Amniotic stem cell (primary cell): ENCODE data around the gene AARS2.
A peak's percentile ranks its signal among the peaks of the same experiment; 100 is the strongest.

Source experiments
- DNase-seq: peaks from one replicate; lab custom pipeline; 2025; lab: John Stamatoyannopoulos, UW

AARS2 gene

GRCh38 chr6:44262467-44263353, 50.4 kb downstream of the AARS2 start:
- DNase-seq = no peak

GRCh38 chr6:44261581-44261980, 51.6 kb downstream of the AARS2 start:
- DNase-seq = no peak

- DNase-seq = no peak
Measured at GRCh38 chr6:44260451-44261297, 52.5 kb downstream of the AARS2 start.

- DNase-seq = no peak
Measured at GRCh38 chr6:44260011-44260410, 53.1 kb downstream of the AARS2 start.

GRCh38 chr6:44258921-44259320, 54.2 kb downstream of the AARS2 start:
- DNase-seq = no peak

- DNase-seq = no peak
Measured at GRCh38 chr6:44258325-44258863, 54.8 kb downstream of the AARS2 start.

- DNase-seq = no peak
Measured at GRCh38 chr6:44257753-44258324, 55.3 kb downstream of the AARS2 start.

GRCh38 chr6:44257025-44257752, 56.0 kb downstream of the AARS2 start, which contains the start of gene SLC35B2:
Gene SLC35B2, minus strand, starts transcription at chr6:44257528. Its CDS starts 118 bp downstream, at chr6:44257410.
- peak; percentile 45 for DNase-seq

- DNase-seq = no peak
Measured at GRCh38 chr6:44256775-44257024, 56.4 kb downstream of the AARS2 start.

GRCh38 chr6:44255871-44256774, 57.0 kb downstream of the AARS2 start:
- DNase-seq = no peak

- DNase-seq = no peak
Measured at GRCh38 chr6:44255105-44255808, 57.9 kb downstream of the AARS2 start.

- DNase-seq = no peak
Measured at GRCh38 chr6:44254191-44255104, 58.7 kb downstream of the AARS2 start.

- no peak for DNase-seq
Measured at GRCh38 chr6:44253307-44254101, 59.6 kb downstream of the AARS2 start.

GRCh38 chr6:44251576-44252524, 61.3 kb downstream of the AARS2 start:
- DNase-seq = no peak

GRCh38 chr6:44250718-44251123, 62.4 kb downstream of the AARS2 start:
- no peak for DNase-seq

- no peak for DNase-seq
Measured at GRCh38 chr6:44250067-44250717, 63.0 kb downstream of the AARS2 start.
